Hepatocyte (in vitro differentiated cells): ENCODE measurements around the gene AGAP1. TPM values are rescaled to one million over a fixed set of nuclear protein-coding genes. Genes with fewer than 3 reads are reported as not detected.

ENCODE experiments used
- DNase-seq: peaks from one replicate; pipeline ENCODE4 v3.0.0-alpha.2; 2016; ENCODE audit warnings: low spot score
- H2AFZ ChIP-seq: fragments of 200-600 bp; sonication (generic); 2 replicates; pipeline ENCODE4 v1.6.0; 2016; ENCODE audit warnings: antibody characterized with exemption, mild to moderate bottlenecking
- H3K27ac ChIP-seq: fragments of 200-600 bp; sonication (generic); 2 replicates; pipeline ENCODE4 v1.5.1; 2016; ENCODE audit warnings: mild to moderate bottlenecking
- H3K27me3 ChIP-seq: fragments of 200-600 bp; sonication (generic); 2 replicates; pipeline ENCODE4 v1.6.1; 2016
- H3K36me3 ChIP-seq: fragments of 200-600 bp; sonication (generic); replicated peaks from 2 replicates; pipeline ENCODE4 v1.5.1; 2016; ENCODE audit warnings: low read depth; ENCODE audit not compliant: insufficient read depth
- H3K4me1 ChIP-seq: fragments of 200-600 bp; sonication (generic); 2 replicates; pipeline ENCODE4 v1.5.1; 2016; ENCODE audit warnings: mild to moderate bottlenecking, moderate library complexity; ENCODE audit not compliant: insufficient read depth
- H3K4me2 ChIP-seq: fragments of 200-600 bp; sonication (generic); 2 replicates; pipeline ENCODE4 v1.6.0; 2016
- H3K4me3 ChIP-seq: fragments of 200-600 bp; sonication (generic); 2 replicates; pipeline ENCODE4 v1.5.1; 2016; ENCODE audit warnings: mild to moderate bottlenecking
- H3K79me2 ChIP-seq: fragments of 200-600 bp; sonication (generic); 2 replicates; pipeline ENCODE4 v1.6.0; 2017; ENCODE audit warnings: mild to moderate bottlenecking
- H3K9me2 ChIP-seq: fragments of 200-600 bp; sonication (generic); replicated peaks from 2 replicates; pipeline ENCODE4 v1.6.0; 2017; ENCODE audit warnings: mild to moderate bottlenecking; ENCODE audit not compliant: insufficient read depth
- H3K9me3 ChIP-seq: fragments of 200-600 bp; sonication (generic); 2 replicates; pipeline ENCODE4 v1.5.1; 2016; ENCODE audit warnings: low read depth, mild to moderate bottlenecking
- H4K20me1 ChIP-seq: fragments of 200-600 bp; sonication (generic); 2 replicates; pipeline ENCODE4 v1.6.0; 2016; ENCODE audit warnings: mild to moderate bottlenecking; ENCODE audit not compliant: insufficient read depth, poor library complexity, severe bottlenecking
- EZH2 ChIP-seq: fragments of 200-600 bp; sonication (generic); IDR thresholded peaks from 2 replicates; pipeline ENCODE4 v1.6.1; 2016; ENCODE audit warnings: antibody characterized with exemption, mild to moderate bottlenecking, borderline replicate concordance
- EZH2phosphoT487 ChIP-seq: fragments of 200-600 bp; sonication (generic); IDR thresholded peaks from one replicate; pipeline ENCODE4 v1.6.1; 2018; ENCODE audit warnings: antibody characterized with exemption, mild to moderate bottlenecking, low read depth, moderate library complexity; ENCODE audit not compliant: unreplicated experiment, severe bottlenecking
- WGBS: methylation state at CpG from one replicate; pipeline ENCODE4 v1.1.6; 2016; ENCODE audit warnings: low lambda C conversion rate; ENCODE audit errors: missing lambda C conversion rate; 5-methylcytosine and 5-hydroxymethylcytosine counted together
- polyA plus RNA-seq: library from polyadenylated mRNA; unstranded; fragments of >200 nt; fragmentation: Nextera tagmentation; extraction: Ambion mirVana; gene quantifications from 2 replicates; pipeline ENCODE4 v1.2.1, GENCODE V29; 2016
- total RNA-seq: library from RNA; depleted of rRNA; stranded (reverse); fragments of >200 nt; gene quantifications from 2 replicates; pipeline ENCODE4 v1.2.3, GENCODE V29; 2014
- TF ChIP-seq, protein P1 (sequence below): fragments of 200-600 bp; sonication (generic); IDR thresholded peaks from 2 replicates; pipeline ENCODE4 v1.5.1; 2016; ENCODE audit warnings: antibody characterized with exemption, mild to moderate bottlenecking; ENCODE audit not compliant: poor library complexity

The AGAP1 gene
- total and polyA plus RNA-seq, 2 experiments from 2014 or later = 12.1 to 20.0 TPM

DNA sequence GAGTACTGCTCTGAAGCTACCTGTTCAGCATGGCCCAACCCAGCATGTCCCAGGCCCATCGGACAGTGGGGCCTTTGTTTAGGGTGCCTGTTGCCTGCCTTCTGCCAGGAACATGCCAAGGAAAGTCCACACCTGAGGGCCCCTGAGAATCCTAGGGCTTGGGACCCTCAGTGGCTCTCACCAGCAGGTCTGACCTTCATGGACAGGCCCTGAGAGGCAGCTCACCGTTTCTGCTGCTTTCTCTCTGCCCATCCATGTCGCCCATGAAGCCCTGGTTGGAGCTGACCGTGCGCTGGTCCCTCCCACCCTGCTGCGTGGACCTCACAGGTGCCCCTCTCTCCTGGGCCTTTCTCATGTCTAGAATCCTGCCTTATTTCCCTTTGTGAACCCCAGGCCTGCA is 550.3 kb downstream of the AGAP1 start:
- H3K36me3 ChIP-seq = no peaks in the 10 kb centered on the region

DNA sequence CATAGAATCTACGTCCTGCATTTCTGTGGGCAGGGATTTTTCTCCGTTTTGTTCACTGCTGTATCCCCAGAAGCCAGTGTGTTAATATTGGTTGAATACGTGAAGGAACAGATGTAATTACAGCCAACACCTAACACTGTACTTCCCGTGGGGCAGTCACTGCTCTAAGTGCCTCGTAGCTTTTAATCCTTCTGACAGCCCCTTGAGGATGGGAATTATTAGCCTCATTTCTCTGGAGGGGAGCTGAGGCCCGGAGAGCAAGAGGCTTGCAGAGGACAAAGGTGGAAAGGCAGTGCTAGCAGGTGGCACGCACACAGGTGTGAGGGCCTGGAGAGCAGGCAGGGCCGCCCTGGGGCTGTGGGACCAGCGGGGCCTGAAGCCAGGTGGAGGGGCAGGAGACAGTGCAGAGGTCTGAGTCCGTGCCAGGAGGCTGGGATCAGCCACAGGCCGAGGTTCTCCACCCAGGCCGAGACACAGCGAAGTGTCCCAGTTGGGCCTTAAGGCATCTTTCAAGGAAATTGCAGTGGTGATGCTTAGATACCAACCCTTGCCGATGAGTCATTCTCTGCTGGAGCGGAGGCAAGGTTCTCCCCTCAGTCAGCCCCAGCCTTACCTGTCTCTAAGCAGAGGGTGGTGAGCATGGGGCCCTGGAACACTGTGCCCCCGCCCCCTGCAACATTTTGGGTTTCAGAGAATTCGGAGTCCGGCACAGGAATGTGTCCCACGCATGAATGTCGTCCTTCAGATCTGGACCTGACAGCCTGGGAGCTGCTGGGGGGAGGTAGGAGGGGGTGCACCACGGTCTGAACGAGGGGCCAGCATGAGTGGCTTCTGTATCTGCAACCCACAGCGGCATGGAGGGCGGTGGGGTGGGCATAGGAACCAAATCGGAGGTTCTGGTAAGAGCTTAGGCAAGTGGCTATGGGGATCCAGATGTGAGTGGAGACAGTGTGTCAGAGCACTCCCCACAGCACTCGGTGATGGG is 551.7 kb downstream of the AGAP1 start:
- H3K9me3 ChIP-seq = no peaks in the 10 kb centered on the region
- peak; percentile 33 for DNase-seq
- no peaks in the 10 kb centered on the region for H4K20me1 ChIP-seq
- WGBS = 89% methylated on average over 26 of the region's 26 CpGs
- no peak overlapping the region for H2AFZ ChIP-seq
- no peaks in the 10 kb centered on the region for H3K36me3 ChIP-seq
- no peaks in the 10 kb centered on the region for H3K79me2 ChIP-seq
- no peaks in the 10 kb centered on the region for H3K9me2 ChIP-seq
- H3K4me3 ChIP-seq = no peak overlapping the region
- no peaks in the 10 kb centered on the region for H3K4me1 ChIP-seq
- H3K27me3 ChIP-seq = no peaks in the 10 kb centered on the region
- no peak overlapping the region for H3K4me2 ChIP-seq
- no peak for TF ChIP-seq EZH2
- TF ChIP-seq EZH2phosphoT487 = no peak
- TF ChIP-seq, protein P1, sequence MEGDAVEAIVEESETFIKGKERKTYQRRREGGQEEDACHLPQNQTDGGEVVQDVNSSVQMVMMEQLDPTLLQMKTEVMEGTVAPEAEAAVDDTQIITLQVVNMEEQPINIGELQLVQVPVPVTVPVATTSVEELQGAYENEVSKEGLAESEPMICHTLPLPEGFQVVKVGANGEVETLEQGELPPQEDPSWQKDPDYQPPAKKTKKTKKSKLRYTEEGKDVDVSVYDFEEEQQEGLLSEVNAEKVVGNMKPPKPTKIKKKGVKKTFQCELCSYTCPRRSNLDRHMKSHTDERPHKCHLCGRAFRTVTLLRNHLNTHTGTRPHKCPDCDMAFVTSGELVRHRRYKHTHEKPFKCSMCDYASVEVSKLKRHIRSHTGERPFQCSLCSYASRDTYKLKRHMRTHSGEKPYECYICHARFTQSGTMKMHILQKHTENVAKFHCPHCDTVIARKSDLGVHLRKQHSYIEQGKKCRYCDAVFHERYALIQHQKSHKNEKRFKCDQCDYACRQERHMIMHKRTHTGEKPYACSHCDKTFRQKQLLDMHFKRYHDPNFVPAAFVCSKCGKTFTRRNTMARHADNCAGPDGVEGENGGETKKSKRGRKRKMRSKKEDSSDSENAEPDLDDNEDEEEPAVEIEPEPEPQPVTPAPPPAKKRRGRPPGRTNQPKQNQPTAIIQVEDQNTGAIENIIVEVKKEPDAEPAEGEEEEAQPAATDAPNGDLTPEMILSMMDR = no peak
- no peak overlapping the region for H3K27ac ChIP-seq

More for the DNA sequence above, 550.3 kb downstream of the AGAP1 start:
- no peak overlapping the region for H2AFZ ChIP-seq
- H3K27ac ChIP-seq = no peak overlapping the region
- H3K4me3 ChIP-seq = no peak overlapping the region
- no peaks in the 10 kb centered on the region for H3K4me1 ChIP-seq
- no peaks in the 10 kb centered on the region for H3K79me2 ChIP-seq
- no peaks in the 10 kb centered on the region for H3K9me3 ChIP-seq
- no peak for DNase-seq
- no peaks in the 10 kb centered on the region for H4K20me1 ChIP-seq
- no peaks in the 10 kb centered on the region for H3K9me2 ChIP-seq
- H3K27me3 ChIP-seq = no peaks in the 10 kb centered on the region
- whole genome bisulfite sequencing = 100% methylated on average over 6 of the region's 6 CpGs
- TF ChIP-seq, protein P1 = no peak
- TF ChIP-seq EZH2 = no peak
- TF ChIP-seq EZH2phosphoT487 = no peak
- H3K4me2 ChIP-seq = no peak overlapping the region

DNA sequence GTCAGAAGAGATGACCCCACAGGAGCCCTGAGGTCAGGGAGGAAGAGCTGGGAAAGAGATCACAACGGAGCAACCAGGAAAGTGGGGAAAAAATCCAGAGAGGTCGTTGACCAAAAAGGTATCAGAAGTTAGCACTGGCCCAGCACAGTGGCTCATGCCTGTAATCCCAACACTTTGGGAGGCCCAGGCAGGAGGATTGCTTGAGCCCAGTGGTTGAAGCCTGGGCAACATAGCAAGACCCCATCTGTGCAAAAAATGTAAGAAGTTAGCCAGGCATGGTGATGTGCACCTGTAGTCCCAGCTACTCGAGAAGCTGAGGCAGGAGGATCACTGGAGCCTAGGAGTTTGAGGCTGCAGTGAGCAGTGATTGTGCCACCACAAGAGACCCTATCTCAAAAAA is 552.9 kb downstream of the AGAP1 start:
- Histone ChIP-seq H3K9me3 (no peaks in the 10 kb centered on the region), H3K27ac (no peak overlapping the region), H2AFZ (no peak overlapping the region), H4K20me1 (no peaks in the 10 kb centered on the region), H3K36me3 (no peaks in the 10 kb centered on the region), H3K27me3 (no peaks in the 10 kb centered on the region), H3K4me1 (no peaks in the 10 kb centered on the region), H3K4me2 (no peak overlapping the region), H3K9me2 (no peaks in the 10 kb centered on the region), H3K79me2 (no peaks in the 10 kb centered on the region), H3K4me3 (no peak overlapping the region)
- WGBS = 92% methylated on average over 3 of the region's 3 CpGs
- TF ChIP-seq, protein P1 = no peak
- no peak for TF ChIP-seq EZH2
- TF ChIP-seq EZH2phosphoT487 = no peak
- DNase-seq = no peak
